Measurements from ENCODE around the gene CIB2. TPM values are rescaled to one million over a fixed set of nuclear protein-coding genes. Genes with fewer than 3 reads are reported as not detected.

The CIB2 gene
- total RNA-seq, 1 donor from 2014 or later, result 1.8 TPM

DNA sequence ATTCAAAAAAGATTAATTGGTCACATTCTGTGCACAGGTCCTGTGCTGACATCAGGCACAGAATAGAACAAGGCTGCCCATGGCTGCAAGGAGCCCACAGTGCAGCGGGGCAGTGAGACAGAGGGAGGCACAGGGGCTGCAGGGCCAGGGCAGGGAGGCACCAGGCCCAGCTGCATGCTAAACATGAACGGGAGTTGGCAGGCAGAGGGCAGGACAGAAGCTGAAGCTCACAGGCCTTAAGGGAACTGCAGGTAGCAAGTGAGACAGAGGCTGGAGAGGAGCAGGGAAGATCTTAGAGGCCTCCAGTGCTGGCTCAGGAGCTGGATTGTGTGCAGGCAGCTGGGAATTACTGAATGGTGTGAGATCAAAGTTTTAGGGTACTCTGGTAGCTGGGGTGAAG is 44.1 kb upstream of the CIB2 start:
- FAIRE-seq, result no peak
- H3K27me3 ChIP-seq (ENCODE audit: control insufficient read depth, insufficient read depth, low read length), result no peaks in the 10 kb centered on the region
- TF ChIP-seq, protein P1, sequence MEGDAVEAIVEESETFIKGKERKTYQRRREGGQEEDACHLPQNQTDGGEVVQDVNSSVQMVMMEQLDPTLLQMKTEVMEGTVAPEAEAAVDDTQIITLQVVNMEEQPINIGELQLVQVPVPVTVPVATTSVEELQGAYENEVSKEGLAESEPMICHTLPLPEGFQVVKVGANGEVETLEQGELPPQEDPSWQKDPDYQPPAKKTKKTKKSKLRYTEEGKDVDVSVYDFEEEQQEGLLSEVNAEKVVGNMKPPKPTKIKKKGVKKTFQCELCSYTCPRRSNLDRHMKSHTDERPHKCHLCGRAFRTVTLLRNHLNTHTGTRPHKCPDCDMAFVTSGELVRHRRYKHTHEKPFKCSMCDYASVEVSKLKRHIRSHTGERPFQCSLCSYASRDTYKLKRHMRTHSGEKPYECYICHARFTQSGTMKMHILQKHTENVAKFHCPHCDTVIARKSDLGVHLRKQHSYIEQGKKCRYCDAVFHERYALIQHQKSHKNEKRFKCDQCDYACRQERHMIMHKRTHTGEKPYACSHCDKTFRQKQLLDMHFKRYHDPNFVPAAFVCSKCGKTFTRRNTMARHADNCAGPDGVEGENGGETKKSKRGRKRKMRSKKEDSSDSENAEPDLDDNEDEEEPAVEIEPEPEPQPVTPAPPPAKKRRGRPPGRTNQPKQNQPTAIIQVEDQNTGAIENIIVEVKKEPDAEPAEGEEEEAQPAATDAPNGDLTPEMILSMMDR (IDR thresholded peaks at IDR 0.05; ENCODE audit: insufficient read depth, low read length, severe bottlenecking), result no peak
- peaks cover 4% of the 10 kb centered on the region for H3K36me3 ChIP-seq (ENCODE audit: control insufficient read depth, insufficient read depth, low read length)
- no peak overlapping the region for H3K4me3 ChIP-seq (ENCODE audit: low read depth, low read length)
- DNase-seq (ENCODE audit: low read depth), result no peak

DNA sequence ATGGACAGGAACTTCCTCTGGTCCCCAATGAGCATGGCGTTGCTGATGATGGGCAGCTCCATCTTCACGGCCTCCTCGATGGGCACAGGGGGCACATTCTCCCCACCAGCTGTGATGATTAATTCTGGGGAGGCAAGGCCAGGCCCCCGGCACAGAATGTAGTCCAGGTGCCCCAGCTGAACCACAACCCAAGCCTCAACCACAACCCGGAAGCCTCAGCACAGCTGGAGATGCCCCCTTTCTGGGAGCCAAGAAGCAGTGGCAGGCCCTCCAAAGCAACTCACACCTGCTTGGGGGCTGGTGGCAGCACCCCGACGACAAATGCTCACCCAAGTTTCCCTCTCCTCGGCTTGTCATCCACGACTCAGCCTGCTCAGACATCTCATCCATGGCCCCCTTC is 43.2 kb upstream of the CIB2 start:
- FAIRE-seq (no peak), DNase-seq (ENCODE audit: low read depth) (no peak)
- H3K27me3 ChIP-seq (ENCODE audit: control insufficient read depth, insufficient read depth, low read length), result no peaks in the 10 kb centered on the region
- TF ChIP-seq, protein P1 (IDR thresholded peaks at IDR 0.05; ENCODE audit: insufficient read depth, low read length, severe bottlenecking), result no peak
- peaks cover 8% of the 10 kb centered on the region for H3K36me3 ChIP-seq (ENCODE audit: control insufficient read depth, insufficient read depth, low read length)
- no peak overlapping the region for H3K4me3 ChIP-seq (ENCODE audit: low read depth, low read length)

- DNase-seq (ENCODE audit: low read depth) (no peak), FAIRE-seq (no peak)
- peaks cover 10% of the 10 kb centered on the region for H3K36me3 ChIP-seq (ENCODE audit: control insufficient read depth, insufficient read depth, low read length)
- TF ChIP-seq, protein P1 (IDR thresholded peaks at IDR 0.05; ENCODE audit: insufficient read depth, low read length, severe bottlenecking), result no peak
- no peak overlapping the region for H3K4me3 ChIP-seq (ENCODE audit: low read depth, low read length)
- no peaks in the 10 kb centered on the region for H3K27me3 ChIP-seq (ENCODE audit: control insufficient read depth, insufficient read depth, low read length)
Observed at GRCh38 chr15:78171864-78172472, 40.7 kb upstream of the CIB2 start.

DNA sequence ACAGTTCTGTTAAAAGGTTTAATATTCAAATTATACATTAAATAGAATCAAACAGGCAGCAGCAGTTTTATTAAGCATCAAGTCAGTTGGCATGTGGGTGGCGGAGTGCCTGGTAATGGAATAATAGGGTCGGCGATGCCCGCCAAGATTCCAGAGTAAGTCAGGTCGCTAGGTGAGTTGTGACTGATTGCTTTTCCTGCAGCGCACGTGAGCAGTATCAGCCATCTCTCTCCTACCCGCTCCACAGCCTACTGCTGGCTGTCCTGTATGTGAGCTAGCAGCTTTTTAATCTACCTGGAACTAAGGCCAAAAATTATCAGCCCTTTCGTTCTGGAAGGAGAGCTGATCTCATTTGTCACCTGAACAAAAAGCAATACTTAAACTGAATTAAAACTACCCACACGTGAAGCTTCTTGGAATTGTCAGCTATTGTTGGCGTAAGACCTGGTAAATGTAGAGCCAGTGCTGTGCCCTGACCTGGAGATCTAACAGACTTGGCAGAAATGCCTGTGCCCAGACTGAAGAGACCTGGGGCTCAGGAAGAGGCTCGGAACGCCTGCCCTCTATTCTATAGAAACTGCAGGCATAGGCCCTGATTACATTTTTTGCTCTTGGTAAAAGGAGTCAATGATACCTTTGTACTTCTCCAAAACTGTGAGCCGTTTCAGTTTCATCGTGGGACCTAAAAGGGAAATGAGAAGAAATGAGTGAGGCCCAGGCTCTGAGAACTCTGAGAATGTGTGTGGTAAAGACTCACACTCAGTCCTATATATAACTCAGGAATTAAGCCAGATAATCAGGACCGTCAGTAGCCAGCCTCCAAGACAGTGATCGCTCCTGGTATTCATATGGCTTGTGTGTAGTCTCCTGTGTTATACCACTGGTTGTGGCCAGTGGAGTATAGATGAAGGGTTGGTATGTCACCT is 39.9 kb upstream of the CIB2 start:
- no peaks in the 10 kb centered on the region for H3K27me3 ChIP-seq (ENCODE audit: control insufficient read depth, insufficient read depth, low read length)
- DNase-seq (ENCODE audit: low read depth) (no peak), FAIRE-seq (no peak)
- H3K36me3 ChIP-seq (ENCODE audit: control insufficient read depth, insufficient read depth, low read length), result peaks cover 12% of the 10 kb centered on the region
- TF ChIP-seq, protein P1 (IDR thresholded peaks at IDR 0.05; ENCODE audit: insufficient read depth, low read length, severe bottlenecking), result no peak
- H3K4me3 ChIP-seq (ENCODE audit: low read depth, low read length), result no peak overlapping the region

DNA sequence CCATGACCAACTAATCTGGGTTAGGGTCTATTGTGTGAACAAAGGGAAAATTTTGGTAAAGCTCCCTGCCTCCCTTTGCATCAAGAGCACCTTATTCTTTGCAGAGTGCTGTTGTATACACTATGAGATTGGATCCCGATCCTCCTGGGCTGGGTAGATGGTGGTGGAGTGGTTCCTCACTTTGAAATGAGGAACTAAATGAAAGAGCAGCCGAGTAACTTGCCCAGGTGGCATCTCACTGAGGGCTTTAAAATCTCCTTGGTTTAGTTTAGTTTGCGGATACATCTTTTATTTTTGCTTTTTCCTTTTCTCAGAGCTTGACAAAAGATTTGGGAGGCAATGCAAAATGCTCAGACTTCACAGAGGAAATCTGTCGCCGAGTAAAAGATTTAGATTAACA is 37.4 kb upstream of the CIB2 start:
- Histone ChIP-seq H3K4me3 (ENCODE audit: low read depth, low read length) (no peak overlapping the region), H3K36me3 (ENCODE audit: control insufficient read depth, insufficient read depth, low read length) (peaks cover 15% of the 10 kb centered on the region), H3K27me3 (ENCODE audit: control insufficient read depth, insufficient read depth, low read length) (no peaks in the 10 kb centered on the region)
- DNase-seq (ENCODE audit: low read depth), result no peak
- FAIRE-seq, result no peak
- TF ChIP-seq, protein P1 (IDR thresholded peaks at IDR 0.05; ENCODE audit: insufficient read depth, low read length, severe bottlenecking), result no peak

Data from bronchial epithelial cell (primary cell).